CD4-positive, alpha-beta T cell treated with Interleukin-17A for 4 hours (primary cell): ENCODE measurements around the gene RAB5B.
A peak's percentile ranks its signal among the peaks of the same experiment; 100 is the strongest.
"Not testable (repeated sequence)": the region's sequence is repeated elsewhere in the genome, so short reads cannot be mapped to it uniquely, and the experiment has no call there.

Experiments used
- DNase-seq: peaks from one replicate; pipeline ENCODE4 v3.0.0-alpha.2; 2020; ENCODE audit warnings: mixed read lengths

Gene RAB5B

GRCh38 chr12:56020423-56021184 lies 46.7 kb downstream of the RAB5B start, which contains the start of gene IKZF4:
Gene IKZF4, plus strand, starts transcription at chr12:56021043. Its CDS starts 451 bp downstream, at chr12:56021494.
- peak; percentile 40 for DNase-seq

- no peak for DNase-seq
Measured at GRCh38 chr12:56021889-56022497, 48.1 kb downstream of the RAB5B start.

GRCh38 chr12:56028511-56029165 lies 54.8 kb downstream of the RAB5B start:
- DNase-seq: no peak

DNA sequence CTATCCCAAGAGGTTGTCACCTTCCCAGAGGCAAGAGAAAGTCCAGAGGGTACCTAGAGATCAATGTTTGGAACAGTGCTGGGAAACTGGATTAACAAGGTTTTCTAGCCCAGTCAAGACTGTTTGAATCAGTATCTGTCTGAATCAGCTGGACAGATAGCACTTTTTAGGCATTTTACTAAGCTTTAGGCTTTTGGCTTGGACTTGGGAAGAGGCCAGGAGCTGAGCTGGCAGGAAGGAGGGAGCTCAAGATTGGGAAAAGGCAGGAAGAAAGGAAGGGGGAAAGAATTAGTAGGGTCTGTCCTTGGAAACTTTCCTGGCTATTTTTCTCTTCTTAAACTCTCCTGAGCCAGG lies 55.3 kb downstream of the RAB5B start:
- no peak for DNase-seq

DNA sequence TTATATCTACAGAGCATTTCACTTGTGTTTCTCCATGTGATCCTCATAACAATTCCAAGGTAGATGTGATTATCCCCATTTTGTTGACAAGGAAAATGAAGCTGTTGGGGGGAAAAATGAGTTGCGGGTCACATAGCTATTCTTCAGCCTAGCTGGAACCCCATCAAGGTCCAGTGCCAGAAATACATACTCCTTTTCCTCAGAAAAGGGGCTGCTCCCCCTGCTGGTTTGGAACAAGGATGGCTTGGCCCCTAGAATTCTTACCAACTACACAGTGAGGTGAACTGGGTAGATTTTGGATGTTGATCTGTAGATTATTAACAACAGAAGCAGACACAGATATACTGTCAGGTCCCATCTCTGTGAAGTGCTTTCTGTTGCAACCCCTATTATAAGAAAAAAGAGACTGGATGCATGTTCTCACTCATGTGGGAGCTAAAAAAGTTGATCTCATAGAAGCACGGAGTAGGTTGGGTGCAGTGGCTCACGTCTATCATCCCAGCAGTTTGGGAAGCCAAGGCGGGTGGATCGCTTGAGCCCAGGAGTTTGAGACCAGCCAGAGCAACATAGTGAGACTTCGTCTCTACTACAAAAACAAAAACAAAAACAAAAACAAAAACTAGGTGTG lies 55.9 kb downstream of the RAB5B start:
- peak; percentile 69 for DNase-seq

DNA sequence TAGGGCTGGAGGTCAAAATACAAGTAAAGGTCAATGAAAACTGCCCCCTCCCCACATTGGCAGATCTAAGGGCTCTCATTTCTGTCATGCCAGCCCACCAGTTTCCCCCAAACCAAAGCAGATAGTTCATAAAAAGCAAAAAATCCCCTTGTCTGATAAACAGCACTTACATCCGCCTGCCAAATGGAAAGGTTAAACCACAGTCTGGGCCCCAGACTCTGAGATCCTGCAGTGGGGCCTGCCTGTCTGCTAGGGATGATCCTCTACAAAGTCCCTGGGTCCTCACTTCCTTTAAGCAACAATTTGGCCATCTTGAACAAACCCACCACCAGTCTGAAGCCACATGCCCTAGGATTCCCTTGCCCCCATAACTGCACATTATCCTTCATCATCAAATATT lies 58.1 kb downstream of the RAB5B start:
- peak; percentile 51 for DNase-seq

DNA sequence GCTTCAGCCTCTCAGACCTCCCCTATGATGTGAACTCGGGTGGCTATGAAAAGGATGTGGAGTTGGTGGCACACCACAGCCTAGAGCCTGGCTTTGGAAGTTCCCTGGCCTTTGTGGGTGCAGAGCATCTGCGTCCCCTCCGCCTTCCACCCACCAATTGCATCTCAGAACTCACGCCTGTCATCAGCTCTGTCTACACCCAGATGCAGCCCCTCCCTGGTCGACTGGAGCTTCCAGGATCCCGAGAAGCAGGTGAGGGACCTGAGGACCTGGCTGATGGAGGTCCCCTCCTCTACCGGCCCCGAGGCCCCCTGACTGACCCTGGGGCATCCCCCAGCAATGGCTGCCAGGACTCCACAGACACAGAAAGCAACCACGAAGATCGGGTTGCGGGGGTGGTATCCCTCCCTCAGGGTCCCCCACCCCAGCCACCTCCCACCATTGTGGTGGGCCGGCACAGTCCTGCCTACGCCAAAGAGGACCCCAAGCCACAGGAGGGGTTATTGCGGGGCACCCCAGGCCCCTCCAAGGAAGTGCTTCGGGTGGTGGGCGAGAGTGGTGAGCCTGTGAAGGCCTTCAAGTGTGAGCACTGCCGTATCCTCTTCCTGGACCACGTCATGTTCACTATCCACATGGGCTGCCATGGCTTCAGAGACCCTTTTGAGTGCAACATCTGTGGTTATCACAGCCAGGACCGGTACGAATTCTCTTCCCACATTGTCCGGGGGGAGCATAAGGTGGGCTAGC lies 60.9 kb downstream of the RAB5B start:
- peak; percentile 12 for DNase-seq

GRCh38 chr12:56037161-56037560 lies 63.3 kb downstream of the RAB5B start:
- no peak for DNase-seq

- no peak for DNase-seq
Measured at GRCh38 chr12:56038022-56038655, 64.3 kb downstream of the RAB5B start.

- DNase-seq: no peak
Measured at GRCh38 chr12:56040151-56040550, 66.3 kb downstream of the RAB5B start.

DNA sequence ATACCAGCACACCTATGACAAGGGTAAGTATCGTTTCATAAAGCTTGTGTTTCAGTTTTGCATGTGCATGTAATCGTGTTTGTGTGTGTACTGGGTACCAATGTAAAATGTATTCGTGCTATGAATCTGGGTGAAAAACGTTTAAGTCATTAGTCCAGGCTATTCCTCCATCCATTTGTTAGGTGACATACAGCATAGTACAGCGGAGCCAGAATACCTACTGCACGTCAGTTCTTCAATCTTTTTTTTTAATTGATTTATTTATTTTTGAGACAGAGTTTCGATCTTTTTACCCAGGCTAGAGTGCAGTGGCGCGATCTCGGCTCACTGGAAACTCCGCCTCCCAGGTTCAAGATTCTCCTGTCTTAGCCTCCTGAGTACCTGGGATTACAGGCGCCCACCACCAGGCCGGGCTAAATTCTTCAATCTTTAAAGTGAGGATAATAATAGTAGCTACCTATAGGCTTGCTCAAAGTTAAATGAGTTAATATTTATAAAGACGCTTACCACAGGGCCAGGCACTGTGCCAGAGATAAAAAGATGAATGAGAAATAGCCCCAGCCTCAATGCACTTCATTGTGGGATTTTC lies 67.2 kb downstream of the RAB5B start:
- no peak for DNase-seq

GRCh38 chr12:56041552-56042429 lies 67.9 kb downstream of the RAB5B start, which contains the start of gene RPS26:
Gene RPS26, plus strand, starts transcription at chr12:56041918. Its CDS starts 249 bp downstream, at chr12:56042167.
- DNase-seq: peak; percentile 91

DNA sequence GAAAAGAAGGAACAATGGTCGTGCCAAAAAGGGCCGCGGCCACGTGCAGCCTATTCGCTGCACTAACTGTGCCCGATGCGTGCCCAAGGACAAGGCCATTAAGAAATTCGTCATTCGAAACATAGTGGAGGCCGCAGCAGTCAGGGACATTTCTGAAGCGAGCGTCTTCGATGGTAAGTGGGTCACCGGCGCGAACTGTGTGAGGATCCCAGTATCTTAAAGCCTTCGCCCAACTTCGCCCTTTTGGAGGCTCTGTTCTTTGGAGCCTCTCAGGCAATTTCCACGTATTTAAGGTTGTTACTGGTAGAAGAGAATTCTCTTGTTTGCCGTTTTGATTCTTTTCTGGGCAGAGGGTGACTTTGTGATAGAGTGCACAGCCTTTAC lies 68.5 kb downstream of the RAB5B start:
- not testable (repeated sequence) for DNase-seq

GRCh38 chr12:56042843-56043242 lies 69.0 kb downstream of the RAB5B start:
- DNase-seq: no peak
